Activated CD4-positive, alpha-beta memory T cell treated with anti-CD3 and anti-CD28 coated beads for 36 hours (primary cell): ENCODE results near the gene HIF3A. TPM values are rescaled to one million over a fixed set of nuclear protein-coding genes. Genes with fewer than 3 reads are reported as not detected.

Experiments
- CTCF ChIA-PET: fragments of 350-600 bp; sonication (Branson Sonifier 250); formaldehyde crosslinking; loops from one replicate; lab custom pipeline; 2021; ENCODE audit warnings: antibody characterized with exemption, inconsistent platforms; lab: Charles Lee
- POLR2A ChIA-PET: fragments of 350-600 bp; sonication (Branson Sonifier 250); formaldehyde crosslinking; loops from one replicate; lab custom pipeline; 2021; ENCODE audit warnings: antibody characterized with exemption; lab: Charles Lee
- DNase-seq: peaks from one replicate; pipeline ENCODE4 v3.0.0-alpha.2; 2020
- H3K27ac Mint-ChIP-seq: one replicate; pipeline ENCODE4 v1.8.0; 2021; ENCODE audit warnings: mixed read lengths
- H3K27me3 Mint-ChIP-seq: one replicate; pipeline ENCODE4 v1.8.0; 2021; ENCODE audit warnings: mixed read lengths
- H3K36me3 Mint-ChIP-seq: one replicate; pipeline ENCODE4 v1.8.0; 2021; ENCODE audit warnings: mixed read lengths
- H3K4me1 Mint-ChIP-seq: one replicate; pipeline ENCODE4 v1.8.0; 2021; ENCODE audit warnings: low read depth, mixed read lengths
- H3K4me3 Mint-ChIP-seq: one replicate; pipeline ENCODE4 v1.8.0; 2021; ENCODE audit warnings: mild to moderate bottlenecking, mixed read lengths
- H3K9me3 Mint-ChIP-seq: one replicate; pipeline ENCODE4 v1.8.0; 2021; ENCODE audit warnings: mixed read lengths
- intact Hi-C: fragments of 100-400 bp; cut with micrococcal nuclease; formaldehyde crosslinking; loops from one replicate; pipeline ENCODE4 v1.15.1; 2023
- total RNA-seq, 2 experiments: library from RNA; stranded (reverse); gene quantifications; one replicate each; pipeline ENCODE4 v1.2.3, GENCODE V29; 2021

The HIF3A gene
- total RNA-seq, 2 experiments from 2014 or later = not detected

DNA sequence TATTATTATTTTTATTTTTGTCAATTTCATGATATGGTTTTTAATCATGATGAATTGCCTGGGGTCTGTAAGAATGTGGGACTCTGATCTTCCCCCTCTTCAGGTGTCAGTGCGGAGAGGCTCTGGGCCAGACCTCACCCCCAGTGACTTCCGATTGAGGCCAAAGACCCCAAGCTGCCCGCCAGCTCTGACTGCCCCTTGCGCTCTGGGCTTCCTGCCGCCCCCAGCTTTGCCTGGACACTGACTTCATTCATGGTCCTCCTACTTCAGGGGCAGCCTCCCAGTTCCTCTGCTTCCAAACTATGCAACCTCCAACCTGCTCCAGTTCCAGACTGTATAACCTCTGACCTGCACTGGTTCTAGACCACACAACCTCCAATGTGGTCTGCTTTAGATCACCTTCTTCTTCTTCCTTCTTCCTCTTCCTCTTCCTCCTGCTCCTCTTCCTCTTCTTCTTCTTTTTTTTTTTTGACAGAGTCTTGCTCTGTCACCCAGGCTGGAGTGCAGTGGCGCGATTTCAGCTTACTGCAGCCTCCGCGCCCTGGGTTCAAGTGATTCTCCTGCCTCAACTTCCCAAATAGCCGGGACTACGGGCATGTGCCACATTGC, 43.3 kb downstream of the HIF3A start:
- no peak overlapping the region for H3K27ac Mint-ChIP-seq

DNA sequence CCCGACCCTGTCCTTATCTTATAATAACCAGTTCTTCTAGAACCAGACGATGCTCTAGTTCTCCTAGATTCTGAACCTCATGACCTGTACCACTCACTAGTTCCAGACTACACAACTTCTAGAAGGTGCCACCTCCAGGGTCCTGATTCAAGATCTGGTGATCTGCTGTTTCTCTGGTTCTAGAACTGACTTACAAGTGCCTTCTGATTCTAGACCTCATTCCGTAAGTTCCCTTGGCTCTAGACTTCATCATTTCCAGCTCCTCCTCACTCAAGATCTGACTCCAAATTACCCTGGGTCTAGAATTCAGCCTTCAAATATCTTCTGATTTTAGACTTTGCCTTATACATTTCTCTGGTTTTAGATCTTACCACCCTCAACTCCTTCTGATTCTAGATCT, 45.1 kb downstream of the HIF3A start:
- Mint-ChIP-seq H3K4me1 (peaks cover 3% of the 10 kb centered on the region), H3K9me3 (no peaks in the 10 kb centered on the region), H3K4me3 (no peak overlapping the region), H3K27me3 (no peaks in the 10 kb centered on the region), H3K27ac (no peak overlapping the region), H3K36me3 (no peaks in the 10 kb centered on the region)
- intact Hi-C loops = no loop called here
- CTCF ChIA-PET = no interaction called here
- no peak for DNase-seq
- POLR2A ChIA-PET = no interaction called here

More for the DNA sequence above, 43.3 kb downstream of the HIF3A start:
- DNase-seq = no peak
- Mint-ChIP-seq H3K4me3 (no peak overlapping the region), H3K27me3 (no peaks in the 10 kb centered on the region), H3K4me1 (no peaks in the 10 kb centered on the region), H3K9me3 (no peaks in the 10 kb centered on the region), H3K36me3 (no peaks in the 10 kb centered on the region)
- intact Hi-C loops = no loop called here
- ChIA-PET POLR2A (no interaction called here), CTCF (no interaction called here)

DNA sequence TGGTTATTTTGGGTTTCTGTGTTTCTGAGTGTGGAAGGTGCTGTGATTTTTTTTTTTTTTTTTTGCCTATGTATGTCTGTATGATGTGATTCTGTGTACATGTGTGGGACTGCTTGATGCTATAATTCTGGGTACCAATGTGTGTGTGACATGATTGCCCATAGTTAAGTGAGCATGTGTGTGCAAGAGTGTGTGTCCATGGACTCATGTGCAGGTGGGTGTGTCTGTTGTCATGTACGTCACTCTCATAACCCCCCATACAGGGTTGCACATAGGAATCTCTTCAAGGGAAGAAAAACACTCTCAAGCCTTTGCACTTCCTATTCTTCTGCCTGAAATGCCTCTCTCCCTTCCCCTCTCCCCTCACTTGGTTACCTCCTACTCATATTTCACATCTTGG, 47.5 kb downstream of the HIF3A start:
- ChIA-PET POLR2A (no interaction called here), CTCF (no interaction called here)
- DNase-seq = no peak
- Mint-ChIP-seq H3K4me1 (peaks cover 24% of the 10 kb centered on the region), H3K36me3 (peaks cover 3% of the 10 kb centered on the region), H3K4me3 (no peak overlapping the region), H3K27me3 (no peaks in the 10 kb centered on the region), H3K9me3 (no peaks in the 10 kb centered on the region), H3K27ac (no peak overlapping the region)
- intact Hi-C loops = no loop called here

- Mint-ChIP-seq H3K9me3 (no peaks in the 10 kb centered on the region), H3K27ac (no peak overlapping the region), H3K36me3 (peaks cover 3% of the 10 kb centered on the region), H3K27me3 (no peaks in the 10 kb centered on the region), H3K4me3 (peak overlapping the region; percentile 21), H3K4me1 (peaks cover 32% of the 10 kb centered on the region)
- ChIA-PET CTCF (interaction anchor here (0.7 to 1.1 kb wide), 2 partner anchors 24 to 196 kb away, joined by 3 to 4 read pairs; no protein-coding TSS in a partner anchor), POLR2A (no interaction called here)
- DNase-seq = no peak
- intact Hi-C loops = no loop called here
Observed at GRCh38 chr19:46345157-46345556, 48.3 kb downstream of the HIF3A start.

DNA sequence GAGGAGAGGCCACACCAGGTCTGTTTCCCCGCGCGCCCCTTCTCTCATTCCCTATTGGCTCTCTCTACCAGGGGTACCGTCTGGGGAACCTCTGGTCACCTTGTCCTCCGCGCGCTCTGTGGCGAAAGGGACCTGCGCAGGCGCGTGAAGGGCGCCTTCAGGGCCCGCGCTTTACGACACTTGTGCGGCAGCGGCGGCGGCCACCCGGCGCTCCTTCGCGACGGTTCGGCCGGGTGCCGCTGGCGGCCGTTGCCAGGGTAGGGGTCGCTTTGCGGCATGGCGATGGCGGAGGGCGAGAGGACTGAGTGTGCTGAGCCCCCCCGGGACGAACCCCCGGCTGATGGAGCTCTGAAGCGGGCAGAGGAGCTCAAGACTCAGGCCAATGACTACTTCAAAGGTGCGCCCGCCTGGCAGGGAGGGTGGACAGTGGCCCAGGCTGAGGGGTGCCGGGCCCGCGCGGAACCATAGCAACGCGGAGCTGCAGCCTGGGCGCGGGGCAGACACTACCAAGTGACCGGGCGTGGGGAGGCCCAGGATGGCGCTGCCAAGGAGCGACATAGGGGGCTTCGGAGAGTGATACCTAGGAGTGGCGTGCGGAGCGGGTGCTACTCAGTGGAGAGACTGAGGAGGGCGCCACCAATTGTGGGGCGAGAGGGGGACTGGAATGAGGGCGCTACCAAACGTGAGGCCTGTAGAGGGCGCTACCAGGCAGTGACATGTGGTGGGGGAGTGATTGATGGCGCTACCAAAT, 50.2 kb downstream of the HIF3A start, which contains the start of gene PPP5C:
TSS of gene PPP5C (plus strand) at position 267 of the 751 bp plus-strand sequence. CDS start at position 277, 10 bp downstream.
- peak; percentile 93 for DNase-seq
- H3K27me3 Mint-ChIP-seq = no peaks in the 10 kb centered on the region
- peak within 1 kb of the TSS; percentile 90 for H3K27ac Mint-ChIP-seq
- no peaks in the 10 kb centered on the region for H3K9me3 Mint-ChIP-seq
- H3K4me1 Mint-ChIP-seq = peaks cover 47% of the 10 kb centered on the region
- H3K4me3 Mint-ChIP-seq = peak within 1 kb of the TSS; percentile 94
- POLR2A ChIA-PET = no interaction called here
- intact Hi-C loops = loop anchor here (1.0 to 2.0 kb wide), 2 partner anchors 48 to 352 kb away; partner anchors contain the start of gene CCDC61
- CTCF ChIA-PET = interaction anchor here (0.6 to 1.5 kb wide), 9 partner anchors 9 to 655 kb away, joined by 3 to 10 read pairs (median 4); partner anchors contain the start of gene QPCTL
- H3K36me3 Mint-ChIP-seq = peaks cover 3% of the 10 kb centered on the region

- POLR2A ChIA-PET = no interaction called here
- CTCF ChIA-PET = interaction anchor here (0.6 to 1.5 kb wide), 8 partner anchors 9 to 655 kb away, joined by 3 to 10 read pairs (median 4); partner anchors contain the start of gene QPCTL
- Mint-ChIP-seq H3K4me3 (peak overlapping the region; percentile 94), H3K36me3 (peaks cover 3% of the 10 kb centered on the region), H3K4me1 (peaks cover 49% of the 10 kb centered on the region), H3K27ac (peak overlapping the region; percentile 90), H3K27me3 (no peaks in the 10 kb centered on the region), H3K9me3 (no peaks in the 10 kb centered on the region)
- intact Hi-C loops = loop anchor here (1.0 to 2.0 kb wide), 2 partner anchors 48 to 353 kb away; partner anchors contain the start of gene CCDC61
- DNase-seq = no peak
Observed at GRCh38 chr19:46347572-46347883, 50.7 kb downstream of the HIF3A start.

GRCh38 chr19:46347985-46348384, 51.1 kb downstream of the HIF3A start:
- Mint-ChIP-seq H3K4me3 (peak overlapping the region; percentile 94), H3K36me3 (peaks cover 6% of the 10 kb centered on the region), H3K4me1 (peaks cover 52% of the 10 kb centered on the region), H3K27me3 (no peaks in the 10 kb centered on the region), H3K9me3 (no peaks in the 10 kb centered on the region), H3K27ac (peak overlapping the region; percentile 90)
- CTCF ChIA-PET = interaction anchor here (0.6 to 1.3 kb wide), 5 partner anchors 8 to 656 kb away, joined by 3 to 7 read pairs (median 3); partner anchors contain the start of gene QPCTL
- POLR2A ChIA-PET = no interaction called here
- DNase-seq = no peak
- intact Hi-C loops = loop anchor here (1.0 to 2.0 kb wide), 2 partner anchors 47 to 353 kb away; partner anchors contain the start of gene CCDC61

DNA sequence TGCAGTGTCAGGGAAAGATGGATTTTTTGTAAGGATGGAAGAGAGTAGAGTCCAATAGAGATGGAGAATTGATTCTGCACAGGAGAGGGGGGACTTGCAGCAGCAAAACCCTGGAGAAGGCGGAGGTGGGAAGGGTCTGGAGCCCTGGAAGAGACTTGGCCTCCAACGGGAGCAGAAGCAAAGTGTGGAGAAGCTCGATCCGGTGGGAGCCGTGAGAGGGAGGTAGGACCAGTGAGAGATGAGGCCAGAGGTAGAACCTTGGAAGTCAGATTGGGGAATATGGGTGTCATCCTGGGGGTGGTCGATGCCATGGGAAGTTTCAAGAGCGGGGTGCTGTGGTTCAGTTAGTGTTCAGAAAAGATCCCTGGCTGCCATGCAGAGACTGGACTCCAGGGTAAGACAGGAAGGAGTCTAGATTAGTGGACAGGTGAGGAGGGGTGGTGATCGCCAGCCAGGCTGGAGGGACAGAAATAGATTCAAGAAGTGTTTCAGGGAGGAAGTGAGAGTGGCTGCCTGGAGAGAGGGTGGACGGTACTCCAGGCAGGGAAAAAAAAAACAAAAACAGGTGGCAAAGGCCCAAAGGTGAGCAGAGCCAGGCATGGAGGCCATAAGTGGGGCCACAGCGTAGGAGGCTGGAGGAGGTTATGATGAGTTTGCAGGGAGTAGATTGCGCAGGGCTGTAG, 52.6 kb downstream of the HIF3A start:
- peak overlapping the region; percentile 78 for H3K4me3 Mint-ChIP-seq
- intact Hi-C loops = no loop called here
- H3K9me3 Mint-ChIP-seq = no peaks in the 10 kb centered on the region
- H3K27ac Mint-ChIP-seq = peak overlapping the region; percentile 96
- POLR2A ChIA-PET = no interaction called here
- no peaks in the 10 kb centered on the region for H3K27me3 Mint-ChIP-seq
- CTCF ChIA-PET = no interaction called here
- peaks cover 53% of the 10 kb centered on the region for H3K4me1 Mint-ChIP-seq
- DNase-seq = no peak
- H3K36me3 Mint-ChIP-seq = peaks cover 15% of the 10 kb centered on the region

DNA sequence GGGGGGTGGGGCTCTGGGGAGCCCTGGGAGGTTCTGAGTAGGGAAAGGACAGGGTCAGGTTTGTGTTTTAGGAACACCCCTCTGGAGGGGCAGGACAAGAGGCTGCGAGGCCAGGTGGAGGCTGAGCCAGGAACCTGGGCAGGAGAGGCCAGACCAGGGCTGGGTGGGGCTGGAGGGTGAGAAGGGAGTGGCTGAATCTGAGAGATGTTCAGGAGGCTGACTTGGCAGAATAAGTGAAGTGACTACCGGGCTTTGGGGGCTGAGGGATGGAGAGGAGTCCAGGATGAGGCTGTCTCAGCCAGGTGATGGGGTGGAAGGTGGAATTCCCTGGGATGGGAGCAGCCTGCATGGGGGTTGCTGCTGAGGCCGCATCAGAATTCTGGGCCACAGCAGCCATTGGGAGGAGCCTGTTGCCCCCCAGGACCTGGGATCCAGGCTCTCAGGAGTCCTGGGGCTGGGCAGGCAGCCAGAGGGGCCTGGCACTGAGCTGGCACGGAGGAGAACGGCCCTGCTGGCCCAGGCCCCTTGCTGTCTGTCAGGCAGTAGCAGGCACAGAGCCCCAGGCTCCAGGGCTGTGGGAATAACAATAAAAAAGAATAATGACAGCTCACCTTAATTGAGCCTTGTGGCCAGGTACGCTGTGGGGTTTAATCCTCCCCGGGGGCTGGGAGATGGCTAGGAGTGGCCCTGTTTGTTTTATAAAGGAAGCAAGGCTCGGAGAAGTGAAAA, 53.4 kb downstream of the HIF3A start:
- POLR2A ChIA-PET = no interaction called here
- peak overlapping the region; percentile 78 for H3K4me3 Mint-ChIP-seq
- peak; percentile 33 for DNase-seq
- intact Hi-C loops = no loop called here
- no peaks in the 10 kb centered on the region for H3K27me3 Mint-ChIP-seq
- CTCF ChIA-PET = no interaction called here
- no peaks in the 10 kb centered on the region for H3K9me3 Mint-ChIP-seq
- H3K27ac Mint-ChIP-seq = peak overlapping the region; percentile 96
- peaks cover 55% of the 10 kb centered on the region for H3K4me1 Mint-ChIP-seq
- peaks cover 17% of the 10 kb centered on the region for H3K36me3 Mint-ChIP-seq

- intact Hi-C loops = no loop called here
- peaks cover 22% of the 10 kb centered on the region for H3K36me3 Mint-ChIP-seq
- no peaks in the 10 kb centered on the region for H3K27me3 Mint-ChIP-seq
- DNase-seq = peak; percentile 54
- CTCF ChIA-PET = no interaction called here
- peak overlapping the region; percentile 78 for H3K4me3 Mint-ChIP-seq
- POLR2A ChIA-PET = no interaction called here
- H3K9me3 Mint-ChIP-seq = no peaks in the 10 kb centered on the region
- H3K27ac Mint-ChIP-seq = peak overlapping the region; percentile 96
- H3K4me1 Mint-ChIP-seq = peaks cover 60% of the 10 kb centered on the region
Observed at GRCh38 chr19:46350758-46351159, 53.9 kb downstream of the HIF3A start.

DNA sequence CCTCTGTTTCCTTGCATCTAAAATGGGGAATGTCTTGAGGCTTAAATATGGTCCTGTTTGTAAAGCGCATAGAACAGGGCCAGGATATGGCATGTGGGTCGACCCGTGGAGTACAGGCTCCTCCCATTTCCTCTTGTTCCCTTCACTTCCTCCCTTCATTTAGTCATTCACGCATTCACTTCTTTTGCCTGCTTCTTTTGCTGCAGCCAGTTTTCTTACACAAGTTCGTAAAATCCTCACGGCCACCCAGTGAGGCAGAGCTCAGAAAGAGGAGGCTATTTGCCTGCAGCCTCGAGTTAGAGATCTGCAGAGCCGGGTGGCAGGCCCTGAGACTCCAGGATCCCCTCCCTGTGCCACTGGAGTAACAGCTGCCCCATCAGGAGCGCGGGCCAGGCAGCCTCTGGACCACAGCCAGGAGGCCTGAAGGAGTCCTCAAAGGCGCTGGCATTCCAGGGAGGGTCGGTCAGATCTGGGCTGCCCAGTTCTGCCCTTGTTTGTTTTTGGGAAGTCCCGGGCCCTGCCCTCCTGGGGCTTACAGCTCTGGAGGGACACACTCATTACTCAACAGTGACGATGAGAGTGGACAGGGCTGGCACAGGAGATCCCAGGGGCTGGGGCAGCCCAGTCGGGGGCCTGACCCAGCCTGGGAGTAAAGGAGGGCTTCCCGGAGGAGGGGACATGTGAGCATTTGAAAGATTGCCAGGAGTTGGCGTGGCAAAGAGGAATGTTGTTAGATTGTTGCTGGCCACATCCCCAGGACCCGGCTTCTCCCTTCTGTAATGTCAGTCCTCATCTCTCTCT, 54.6 kb downstream of the HIF3A start:
- Mint-ChIP-seq H3K27ac (peak overlapping the region; percentile 96), H3K36me3 (peaks cover 24% of the 10 kb centered on the region), H3K4me1 (peaks cover 58% of the 10 kb centered on the region), H3K9me3 (no peaks in the 10 kb centered on the region), H3K27me3 (no peaks in the 10 kb centered on the region), H3K4me3 (peak overlapping the region; percentile 78)
- intact Hi-C loops = no loop called here
- POLR2A ChIA-PET = no interaction called here
- peak; percentile 49 for DNase-seq
- CTCF ChIA-PET = no interaction called here
